DOHH2 (cell line): ENCODE data around the gene AQP1.

Source experiments
- CTCF ChIP-seq: fragments of 200-600 bp; sonication (generic); IDR thresholded peaks from one replicate; pipeline ENCODE4 v1.5.1; 2014; ENCODE audit warnings: antibody characterized with exemption, mild to moderate bottlenecking, low read depth, low read length; ENCODE audit not compliant: poor library complexity, severe bottlenecking
- EZH2phosphoT487 ChIP-seq: fragments of 200-600 bp; sonication (generic); IDR thresholded peaks from 2 replicates; pipeline ENCODE4 v1.6.1; 2017; ENCODE audit warnings: borderline replicate concordance, mild to moderate bottlenecking, antibody characterized with exemption, low read length, moderate library complexity, mixed read lengths

- TF ChIP-seq CTCF = no peak
- no peak for TF ChIP-seq EZH2phosphoT487
Observed at GRCh38 chr7:30926313-30926712, 14.7 kb downstream of the AQP1 start.
